Peyer's patch (tissue), 4 donors: ENCODE results near the gene MCF2L. TPM values are rescaled to one million over a fixed set of nuclear protein-coding genes. Genes with fewer than 3 reads are reported as not detected.

Experiments used
- DNase-seq, 3 donors: peaks; one replicate each; pipeline ENCODE4 v3.0.0-alpha.2; 2017 to 2019
- H3K27ac ChIP-seq, 4 donors: fragments of 200-600 bp; sonication (generic); one replicate each; pipeline ENCODE4 v1.5.1; 2016 to 2019
- H3K27me3 ChIP-seq, 2 donors: fragments of 200-600 bp; sonication (generic); one replicate each; pipeline ENCODE4 v1.5.1; 2019
- H3K36me3 ChIP-seq, 3 donors: fragments of 200-600 bp; sonication (generic); one replicate each; pipeline ENCODE4 v1.5.1; 2016 to 2019
- H3K4me1 ChIP-seq, 4 donors: fragments of 200-600 bp; sonication (generic); one replicate each; pipeline ENCODE4 v1.5.1; 2016 to 2019
- H3K4me3 ChIP-seq, 4 donors: fragments of 200-600 bp; sonication (generic); 1 replicate in 3 of 4; 2 replicates in 1 of 4; pipeline ENCODE4 v1.5.1; 2016 to 2019; ENCODE audit warnings: mild to moderate bottlenecking in 1 of 4
- H3K9me3 ChIP-seq, 4 donors: fragments of 200-600 bp; sonication (generic); one replicate each; pipeline ENCODE4 v1.5.1; 2016 to 2019; ENCODE audit warnings: mild to moderate bottlenecking in 1 of 4
- CTCF ChIP-seq, 6 experiments: fragments of 450-650 bp in 4 of 6; fragments of 200-600 bp in 2 of 6; sonication (generic) in 1 of 6; IDR thresholded peaks; one replicate each; pipeline ENCODE4 v1.5.1; 2017 to 2019; ENCODE audit warnings: antibody characterized with exemption in 6 of 6, mild to moderate bottlenecking in 3 of 6, moderate library complexity in 1 of 6
- POLR2A ChIP-seq, 2 donors: fragments of 450-650 bp; IDR thresholded peaks; one replicate each; pipeline ENCODE4 v1.5.1; 2017; ENCODE audit warnings: antibody characterized with exemption in 2 of 2, mild to moderate bottlenecking in 2 of 2, moderate library complexity in 2 of 2
- total RNA-seq, 4 donors: library from RNA; depleted of rRNA; stranded (reverse); fragments of >200 nt; gene quantifications; one replicate each; pipeline ENCODE4 v1.1.0, GENCODE V29; 2016

The MCF2L gene
- total RNA-seq, 4 donors from 2014 or later, result 81.4 to 165 (median 149) TPM

- no peak overlapping the region for H3K4me3 ChIP-seq
- no peaks in the 10 kb centered on the region for H3K27me3 ChIP-seq
- TF ChIP-seq POLR2A (IDR thresholded peaks at IDR 0.05) (no peak), CTCF (IDR thresholded peaks at IDR 0.05) (peak in 5 of 6 experiments; percentile 8 to 61 (median 58))
- H3K4me1 ChIP-seq, result no peaks in the 10 kb centered on the region
- no peaks in the 10 kb centered on the region for H3K9me3 ChIP-seq
- no peaks in the 10 kb centered on the region for H3K36me3 ChIP-seq
- DNase-seq, result peak in 1 of 3 donors; percentile 57
- no peak overlapping the region for H3K27ac ChIP-seq
Observed at GRCh38 chr13:113034451-113035212, 65.6 kb downstream of the MCF2L start.

- H3K4me1 ChIP-seq, result no peaks in the 10 kb centered on the region
- no peaks in the 10 kb centered on the region for H3K9me3 ChIP-seq
- no peak overlapping the region for H3K4me3 ChIP-seq
- H3K27me3 ChIP-seq, result no peaks in the 10 kb centered on the region
- no peak for DNase-seq
- TF ChIP-seq POLR2A (IDR thresholded peaks at IDR 0.05) (no peak), CTCF (IDR thresholded peaks at IDR 0.05) (no peak)
- no peaks in the 10 kb centered on the region for H3K36me3 ChIP-seq
- H3K27ac ChIP-seq, result no peak overlapping the region
Observed at GRCh38 chr13:113035213-113035800, 66.3 kb downstream of the MCF2L start.

- no peaks in the 10 kb centered on the region for H3K27me3 ChIP-seq
- no peaks in the 10 kb centered on the region for H3K36me3 ChIP-seq
- no peaks in the 10 kb centered on the region for H3K9me3 ChIP-seq
- H3K27ac ChIP-seq, result no peak overlapping the region
- no peak for TF ChIP-seq POLR2A (IDR thresholded peaks at IDR 0.05)
- no peak for TF ChIP-seq CTCF (IDR thresholded peaks at IDR 0.05)
- no peak for DNase-seq
- H3K4me1 ChIP-seq, result no peaks in the 10 kb centered on the region
- H3K4me3 ChIP-seq, result no peak overlapping the region
Observed at GRCh38 chr13:113036401-113036800, 67.4 kb downstream of the MCF2L start.

GRCh38 chr13:113040031-113040430, 71.0 kb downstream of the MCF2L start:
- H3K27me3 ChIP-seq, result no peaks in the 10 kb centered on the region
- no peak overlapping the region for H3K4me3 ChIP-seq
- TF ChIP-seq POLR2A (IDR thresholded peaks at IDR 0.05), result no peak
- TF ChIP-seq CTCF (IDR thresholded peaks at IDR 0.05), result no peak
- no peaks in the 10 kb centered on the region for H3K9me3 ChIP-seq
- no peak overlapping the region for H3K27ac ChIP-seq
- no peaks in the 10 kb centered on the region for H3K4me1 ChIP-seq
- H3K36me3 ChIP-seq, result no peaks in the 10 kb centered on the region
- no peak for DNase-seq

- TF ChIP-seq CTCF (IDR thresholded peaks at IDR 0.05) (no peak), POLR2A (IDR thresholded peaks at IDR 0.05) (no peak)
- no peaks in the 10 kb centered on the region for H3K9me3 ChIP-seq
- DNase-seq, result no peak
- no peaks in the 10 kb centered on the region for H3K4me1 ChIP-seq
- H3K36me3 ChIP-seq, result no peaks in the 10 kb centered on the region
- H3K4me3 ChIP-seq, result no peak overlapping the region
- H3K27ac ChIP-seq, result no peak overlapping the region
- no peaks in the 10 kb centered on the region for H3K27me3 ChIP-seq
Observed at GRCh38 chr13:113040597-113041292, 71.7 kb downstream of the MCF2L start.
